Right lung (tissue), 10 donors: Measurements from ENCODE around the gene TOR3A. TPM values are rescaled to one million over a fixed set of nuclear protein-coding genes. Genes with fewer than 3 reads are reported as not detected.
A peak's percentile ranks its signal among the peaks of the same experiment; 100 is the strongest.
"Not testable (repeated sequence)": the region's sequence is repeated elsewhere in the genome, so short reads cannot be mapped to it uniquely, and the experiment has no call there.

Experiments used
- DNase-seq, 2 donors: peaks; one replicate each; pipeline ENCODE4 v3.0.0-alpha.2; 2013
- long read RNA-seq, 8 donors: transcript quantifications; one replicate each; lab custom pipeline, GENCODE V29; 2026
- polyA plus RNA-seq, 5 donors: library from polyadenylated mRNA; unstranded; fragments of 120-200 nt; gene quantifications; one replicate each; pipeline versions ENCODE4 v1.2.1 to v1.2.3, GENCODE V29; 2013; ENCODE audit warnings: inconsistent platforms in 1 of 5, low replicate concordance in 1 of 5; ENCODE audit not compliant: insufficient read length in 5 of 5, insufficient read depth in 1 of 5

The TOR3A gene, protein sequence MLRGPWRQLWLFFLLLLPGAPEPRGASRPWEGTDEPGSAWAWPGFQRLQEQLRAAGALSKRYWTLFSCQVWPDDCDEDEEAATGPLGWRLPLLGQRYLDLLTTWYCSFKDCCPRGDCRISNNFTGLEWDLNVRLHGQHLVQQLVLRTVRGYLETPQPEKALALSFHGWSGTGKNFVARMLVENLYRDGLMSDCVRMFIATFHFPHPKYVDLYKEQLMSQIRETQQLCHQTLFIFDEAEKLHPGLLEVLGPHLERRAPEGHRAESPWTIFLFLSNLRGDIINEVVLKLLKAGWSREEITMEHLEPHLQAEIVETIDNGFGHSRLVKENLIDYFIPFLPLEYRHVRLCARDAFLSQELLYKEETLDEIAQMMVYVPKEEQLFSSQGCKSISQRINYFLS
- 10 to 100 TPM; 21.9 to 29.4 (median 25.5) TPM for polyA plus RNA-seq
- long read RNA-seq, donor 1, transcript TOR3A-203 (6 exons, 2,724 nt): major isoform, 13 of 13 reads
- long read RNA-seq, donor 1, partial matches to known transcripts: 0 of 13 reads
- long read RNA-seq, donor 1, other reads (novel, unspliced or antisense): 0 of 13 reads
- long read RNA-seq, donor 2, transcript TOR3A-203 (6 exons, 2,724 nt): major isoform, 18 of 18 reads
- long read RNA-seq, donor 2, partial matches to known transcripts: 0 of 18 reads
- long read RNA-seq, donor 2, other reads (novel, unspliced or antisense): 0 of 18 reads
- long read RNA-seq, donor 3, transcript TOR3A-203 (6 exons, 2,724 nt): major isoform, 11 of 25 reads
- long read RNA-seq, donor 3, partial matches to known transcripts: 14 of 25 reads
- long read RNA-seq, donor 3, other reads (novel, unspliced or antisense): 0 of 25 reads
- long read RNA-seq, donor 4, partial matches to known transcripts: 0 of 3 reads
- long read RNA-seq, donor 4, other reads (novel, unspliced or antisense): 0 of 3 reads
- long read RNA-seq, donor 5, transcript TOR3A-203 (6 exons, 2,724 nt): major isoform, 14 of 33 reads
- long read RNA-seq, donor 5, partial matches to known transcripts: 19 of 33 reads
- long read RNA-seq, donor 5, other reads (novel, unspliced or antisense): 0 of 33 reads
- long read RNA-seq, donor 6, transcript TOR3A-203 (6 exons, 2,724 nt): major isoform, 13 of 13 reads
- long read RNA-seq, donor 6, partial matches to known transcripts: 0 of 13 reads
- long read RNA-seq, donor 6, other reads (novel, unspliced or antisense): 0 of 13 reads
- long read RNA-seq, donor 7, transcript TOR3A-203 (6 exons, 2,724 nt): major isoform, 11 of 17 reads
- long read RNA-seq, donor 7, partial matches to known transcripts: 6 of 17 reads
- long read RNA-seq, donor 7, other reads (novel, unspliced or antisense): 0 of 17 reads
- long read RNA-seq, donor 8, partial matches to known transcripts: 0 of 3 reads
- long read RNA-seq, donor 8, other reads (novel, unspliced or antisense): 0 of 3 reads

DNA sequence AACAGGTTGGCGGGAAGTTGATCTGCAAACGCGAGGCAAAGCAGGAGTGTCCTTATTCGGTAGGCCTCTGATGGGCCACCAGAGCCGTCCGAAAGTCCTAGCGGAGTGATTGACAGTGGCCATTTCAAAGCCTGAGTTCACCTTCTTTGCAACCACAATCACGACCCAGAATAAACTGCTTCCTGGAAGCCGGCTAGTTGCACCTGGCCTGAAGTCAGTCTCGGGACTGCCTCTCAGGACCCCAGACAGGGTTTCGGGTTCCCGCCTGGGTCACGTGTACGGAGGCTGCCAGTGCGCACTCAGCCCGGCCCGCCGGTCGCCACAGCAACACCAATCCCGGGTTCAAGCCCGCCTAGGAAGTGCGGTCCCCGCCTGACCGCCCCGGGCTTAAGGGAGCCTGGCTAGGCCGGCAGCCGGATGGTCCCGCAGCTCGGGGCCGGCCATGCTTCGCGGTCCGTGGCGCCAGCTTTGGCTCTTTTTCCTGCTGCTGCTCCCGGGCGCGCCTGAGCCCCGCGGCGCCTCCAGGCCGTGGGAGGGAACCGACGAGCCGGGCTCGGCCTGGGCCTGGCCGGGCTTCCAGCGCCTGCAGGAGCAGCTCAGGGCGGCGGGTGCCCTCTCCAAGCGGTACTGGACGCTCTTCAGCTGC, at the start of gene TOR3A:
TOR3A (plus strand) TSS at position 384 of the 646 bp plus-strand sequence; CDS start at position 443, 59 bp downstream.
- DNase-seq: peak; percentile 86 to 87

DNA sequence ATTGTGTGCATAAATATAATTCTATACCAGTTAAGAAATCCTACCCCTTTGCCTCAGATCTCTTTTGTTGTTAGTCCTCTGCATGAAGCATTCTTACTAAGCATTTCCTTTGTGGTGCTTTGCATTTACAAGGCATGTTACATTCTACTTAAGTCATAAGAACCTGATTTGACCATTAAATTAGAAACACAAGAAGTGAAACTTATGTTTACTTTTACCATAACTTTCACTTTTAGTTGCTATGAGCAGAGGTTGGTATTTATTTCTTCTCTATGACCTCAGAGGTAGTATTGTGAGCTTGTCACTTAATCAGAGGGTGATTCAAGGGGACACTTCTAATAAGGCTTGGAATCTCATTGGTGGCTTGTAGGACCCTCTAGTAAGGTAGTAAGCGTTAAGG, 47.1 kb upstream of the TOR3A start:
- no peak for DNase-seq

DNA sequence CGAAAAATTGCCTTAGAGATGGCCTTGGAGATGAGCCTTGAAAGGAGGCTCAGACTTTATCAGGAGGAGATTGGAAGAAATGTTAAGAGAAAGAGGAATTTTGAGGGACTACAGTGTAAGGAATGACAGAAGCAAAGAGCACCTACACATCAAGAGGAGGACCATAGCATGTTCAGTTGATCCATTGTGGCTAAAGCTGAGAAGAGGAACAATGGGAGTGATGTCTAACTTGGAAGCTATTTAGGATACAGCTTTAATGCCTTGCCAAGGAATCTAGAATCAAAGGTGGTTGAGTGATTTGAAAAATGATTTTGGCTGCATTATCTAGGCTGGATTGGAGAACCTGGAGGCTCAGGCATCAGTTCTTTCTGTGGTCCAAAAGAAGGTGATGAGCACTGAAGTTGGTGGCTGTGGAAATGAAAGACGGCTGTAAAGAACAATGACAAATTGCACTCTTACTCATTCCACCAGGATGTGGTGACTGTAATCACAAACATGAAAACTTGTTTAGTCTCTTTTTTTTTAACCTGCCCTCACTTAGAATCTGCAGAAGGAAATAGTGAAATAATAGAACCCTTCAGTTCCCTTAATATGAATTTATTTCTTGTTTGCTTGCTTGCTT, 44.9 kb upstream of the TOR3A start:
- DNase-seq: no peak

DNA sequence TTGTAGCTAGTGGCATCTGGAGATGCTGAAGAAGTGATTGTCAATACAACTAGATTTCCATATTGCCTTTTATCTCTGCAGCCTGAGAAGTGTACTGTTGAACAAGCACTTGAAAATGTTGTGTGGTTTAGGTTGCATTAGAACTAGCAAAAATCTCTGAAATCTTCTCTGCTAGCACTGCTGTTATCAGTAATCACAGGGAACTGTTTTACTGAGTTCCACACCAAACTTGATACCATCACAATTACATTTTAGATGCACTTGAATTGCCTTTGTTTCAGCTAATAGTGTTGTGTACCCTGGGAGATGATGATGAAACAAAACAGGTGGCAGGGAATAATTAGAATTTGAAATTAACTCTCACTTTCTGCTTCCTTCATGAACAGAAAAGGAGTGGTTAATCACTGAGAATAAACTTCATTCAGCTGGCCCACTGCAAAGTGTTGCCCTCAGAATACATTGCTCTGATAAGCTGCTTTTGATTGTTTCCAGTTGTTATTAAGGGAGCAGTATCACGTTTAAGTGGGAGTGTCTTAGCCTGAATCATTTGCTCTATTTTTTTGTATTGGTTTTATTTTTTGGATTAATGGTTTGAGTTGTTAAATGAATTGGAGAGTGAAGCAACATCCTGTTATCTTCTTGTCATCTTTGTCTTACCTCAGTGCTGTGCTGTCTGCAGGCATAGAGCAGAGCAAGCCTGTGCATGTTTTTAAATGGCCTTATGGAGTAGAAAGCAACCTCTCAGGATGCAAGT, 43.2 kb upstream of the TOR3A start:
- no peak for DNase-seq

DNA sequence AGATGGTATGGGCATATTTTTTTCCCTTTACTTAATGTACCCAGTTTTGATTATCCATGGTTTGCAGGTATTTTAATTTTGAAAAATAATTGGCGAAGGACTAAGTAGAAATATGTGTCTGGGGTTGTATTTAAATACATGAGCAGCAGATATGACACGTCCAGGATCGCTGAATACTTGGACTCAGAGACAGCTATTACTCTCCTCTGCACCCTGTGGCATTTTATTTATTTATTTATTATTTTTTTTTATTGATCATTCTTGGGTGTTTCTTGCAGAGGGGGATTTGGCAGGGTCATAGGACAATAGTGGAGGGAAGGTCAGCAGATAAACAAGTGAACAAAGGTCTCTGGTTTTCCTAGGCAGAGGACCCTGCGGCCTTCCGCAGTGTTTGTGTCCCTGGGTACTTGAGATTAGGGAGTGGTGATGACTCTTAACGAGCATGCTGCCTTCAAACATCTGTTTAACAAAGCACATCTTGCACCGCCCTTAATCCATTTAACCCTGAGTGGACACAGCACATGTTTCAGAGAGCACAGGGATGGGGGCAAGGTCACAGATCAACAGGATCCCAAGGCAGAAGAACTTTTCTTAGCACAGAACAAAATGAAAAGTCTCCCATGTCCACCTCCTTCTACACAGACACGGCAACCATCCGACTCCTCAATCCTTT, 42.2 kb upstream of the TOR3A start:
- not testable (repeated sequence) for DNase-seq

DNA sequence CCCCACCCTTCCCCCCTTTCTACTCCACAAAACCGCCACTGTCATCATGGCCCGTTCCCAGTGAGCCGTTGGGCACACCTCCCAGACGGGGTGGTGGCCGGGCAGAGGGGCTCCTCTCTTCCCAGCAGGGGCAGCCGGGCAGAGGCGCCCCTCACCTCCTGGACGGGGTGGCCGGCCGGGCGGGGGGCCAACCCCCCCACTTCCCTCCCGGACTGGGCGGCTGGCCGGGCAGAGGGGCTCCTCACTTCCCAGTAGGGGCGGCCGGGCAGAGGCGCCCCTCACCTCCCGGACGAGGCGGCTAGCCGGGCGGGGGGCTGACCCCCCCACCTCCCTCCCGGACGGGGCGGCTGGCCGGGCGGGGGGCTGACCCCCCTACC, 41.7 kb upstream of the TOR3A start:
- not testable (repeated sequence) for DNase-seq

DNA sequence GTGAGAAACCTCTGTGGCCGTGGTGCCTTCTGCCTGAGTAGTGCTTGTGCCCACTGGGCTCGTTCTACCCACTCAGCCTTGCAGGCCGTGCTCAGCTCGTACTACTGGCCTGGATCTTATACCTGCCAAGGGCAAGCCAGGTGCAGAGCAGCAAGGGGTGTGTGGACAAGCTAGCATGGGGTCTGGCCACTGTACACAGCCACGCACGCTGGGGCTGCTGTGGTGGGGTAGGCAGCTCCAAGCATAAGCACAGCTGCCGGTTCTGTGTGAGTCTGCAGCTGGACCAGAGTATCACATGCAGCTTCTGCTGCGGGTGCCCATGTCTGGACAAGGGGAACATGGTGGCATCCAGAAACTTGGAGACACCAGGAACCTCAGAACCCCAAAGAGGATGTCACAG, 39.8 kb upstream of the TOR3A start:
- DNase-seq: no peak

DNA sequence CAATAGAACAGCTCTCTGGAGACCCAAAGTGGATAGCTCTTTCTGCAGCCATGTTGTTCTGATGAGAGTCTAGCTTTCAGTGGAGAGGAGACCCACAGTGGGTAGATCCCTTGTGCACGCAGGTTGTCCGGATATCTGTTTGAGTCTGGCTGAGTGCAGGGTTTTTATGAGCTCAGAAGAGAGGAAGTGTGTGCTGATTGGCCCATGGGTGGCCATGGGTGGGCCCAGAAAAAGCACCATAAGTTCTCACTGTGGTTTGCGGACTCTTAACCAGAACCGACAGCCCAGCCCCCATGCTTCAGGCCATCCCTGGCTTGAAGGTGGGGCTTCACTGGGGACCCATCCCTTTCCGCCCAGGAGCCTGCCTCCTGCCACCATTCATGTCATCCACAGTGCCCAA, 39.2 kb upstream of the TOR3A start:
- no peak for DNase-seq

DNA sequence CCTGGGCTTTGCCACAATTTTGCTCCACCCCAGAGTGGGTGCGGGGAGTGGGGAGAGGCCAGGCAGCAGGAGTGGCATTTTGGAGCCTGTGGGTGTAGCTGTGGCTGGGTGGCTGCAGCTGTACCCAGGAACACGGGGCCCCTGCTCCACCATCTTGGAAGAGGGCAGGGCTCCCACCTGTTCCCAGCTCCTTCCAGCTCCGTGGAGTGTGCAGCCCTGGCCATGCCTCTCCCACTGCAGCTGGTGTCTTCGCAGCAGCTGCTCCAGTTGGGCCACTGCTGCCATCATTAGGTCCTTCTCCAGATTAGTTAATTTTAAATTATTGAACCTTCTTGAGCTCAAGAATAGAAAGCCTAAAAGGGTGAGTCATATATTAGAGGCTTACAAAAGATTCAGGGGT, 38.6 kb upstream of the TOR3A start:
- no peak for DNase-seq

DNA sequence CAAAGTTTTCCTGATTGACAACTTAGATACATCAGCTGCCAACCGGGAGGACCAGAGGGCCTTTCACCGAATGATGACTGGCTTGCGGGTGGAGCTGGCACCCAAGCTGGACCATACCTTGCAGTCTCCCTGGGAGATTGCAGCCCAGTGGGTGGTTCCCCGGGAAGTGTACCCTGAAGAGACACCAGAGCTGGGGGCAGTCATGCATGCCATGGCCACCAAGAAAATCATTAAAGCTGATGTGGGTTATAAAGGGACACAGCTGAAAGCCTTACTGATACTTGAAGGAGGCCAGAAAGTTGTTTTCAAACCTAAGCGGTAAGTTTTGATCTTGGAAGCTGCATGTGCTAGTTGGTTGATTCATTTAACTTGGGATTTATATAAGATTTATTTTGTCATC, 38.0 kb upstream of the TOR3A start:
- DNase-seq: no peak

DNA sequence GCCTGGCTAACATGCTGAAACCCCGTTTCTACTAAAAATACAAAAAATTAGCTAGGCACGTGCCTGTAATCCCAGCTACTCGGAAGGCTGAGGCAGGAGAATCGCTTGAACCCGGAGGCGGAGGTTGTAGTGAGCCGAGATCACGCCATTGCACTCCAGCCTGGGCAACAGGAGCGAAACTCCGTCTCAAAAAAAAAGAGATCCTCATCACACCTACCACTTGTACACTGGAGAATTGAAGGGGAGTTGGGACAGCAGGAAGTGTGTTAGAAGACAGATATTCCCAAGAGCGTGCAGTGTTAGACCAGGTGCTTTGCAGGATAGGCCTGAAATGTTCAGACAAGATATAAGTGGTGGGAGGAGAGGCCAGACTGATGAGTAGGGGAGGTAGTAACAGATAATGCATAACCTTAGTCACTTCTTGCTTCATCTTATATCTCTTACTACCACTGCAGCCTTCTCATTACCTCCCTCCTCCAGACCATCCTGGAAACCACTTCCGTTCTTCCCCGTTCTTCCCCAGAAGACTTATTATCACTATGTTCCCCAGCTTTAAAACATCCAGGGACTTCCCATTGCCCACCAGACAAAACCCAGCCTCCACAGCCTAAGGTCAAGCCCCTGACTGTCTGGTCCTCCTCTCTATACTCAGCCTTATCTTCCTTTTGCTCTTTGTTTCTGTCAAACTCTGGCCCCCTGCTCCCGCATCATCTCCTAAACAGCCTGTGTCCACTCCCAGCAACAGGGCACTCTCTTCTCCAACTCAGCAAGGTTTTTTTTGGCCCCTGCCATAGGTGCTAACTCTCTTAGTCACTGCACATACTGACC, 34.8 kb upstream of the TOR3A start:
- no peak for DNase-seq

DNA sequence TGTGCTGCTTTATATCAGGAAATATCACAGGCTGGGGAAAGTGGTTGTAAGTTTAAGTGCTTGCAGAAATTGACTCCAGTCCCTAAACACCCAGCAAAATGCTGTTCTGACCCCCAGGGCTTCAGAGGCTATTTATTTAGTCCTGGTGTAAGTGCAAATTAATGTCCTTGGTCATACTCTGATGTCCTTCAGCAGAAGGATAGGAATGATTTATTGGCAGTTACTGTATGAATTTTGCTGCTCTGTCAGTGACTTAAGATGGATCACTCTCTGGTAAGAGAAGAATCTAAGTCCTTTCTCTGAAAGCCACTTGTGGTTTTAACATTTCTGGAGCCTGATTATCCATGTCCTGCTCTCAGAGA, 34.3 kb upstream of the TOR3A start:
- DNase-seq: no peak

DNA sequence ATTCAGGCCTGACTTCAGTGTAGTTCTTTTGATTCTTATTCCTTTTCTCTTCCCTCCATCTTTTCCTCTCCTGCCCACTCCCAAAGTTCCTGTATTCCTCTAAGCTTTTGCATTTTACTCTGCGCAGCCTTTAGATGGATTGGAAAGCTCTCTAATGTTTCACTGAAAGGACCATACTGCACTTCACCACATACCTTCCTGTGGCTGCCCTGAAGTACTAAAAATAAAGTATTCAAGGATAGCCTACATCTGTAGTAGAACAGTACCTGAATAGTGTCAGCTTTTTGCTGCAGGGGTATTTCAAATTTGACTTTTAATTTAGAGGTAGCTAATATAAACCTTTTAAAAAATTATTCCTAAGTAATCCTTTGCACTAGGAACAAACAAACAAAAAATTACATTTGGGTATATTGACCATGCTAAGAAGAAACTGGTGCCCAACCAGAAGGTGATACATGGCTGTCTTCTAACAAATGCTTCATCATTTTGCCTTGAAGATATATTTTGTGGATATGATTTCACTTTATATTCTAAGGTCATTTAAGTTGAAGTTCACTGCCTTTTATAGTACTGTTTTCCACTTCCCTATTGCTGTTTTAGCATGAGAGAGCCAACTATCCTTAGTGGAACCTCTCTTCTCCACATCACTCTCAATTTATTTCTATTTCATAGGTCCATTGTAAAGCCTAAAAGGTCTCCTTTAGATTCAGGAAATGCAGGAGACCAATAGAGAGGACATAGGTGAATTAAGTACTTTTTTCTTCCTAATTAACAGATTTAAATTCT, 33.3 kb upstream of the TOR3A start:
- DNase-seq: no peak

DNA sequence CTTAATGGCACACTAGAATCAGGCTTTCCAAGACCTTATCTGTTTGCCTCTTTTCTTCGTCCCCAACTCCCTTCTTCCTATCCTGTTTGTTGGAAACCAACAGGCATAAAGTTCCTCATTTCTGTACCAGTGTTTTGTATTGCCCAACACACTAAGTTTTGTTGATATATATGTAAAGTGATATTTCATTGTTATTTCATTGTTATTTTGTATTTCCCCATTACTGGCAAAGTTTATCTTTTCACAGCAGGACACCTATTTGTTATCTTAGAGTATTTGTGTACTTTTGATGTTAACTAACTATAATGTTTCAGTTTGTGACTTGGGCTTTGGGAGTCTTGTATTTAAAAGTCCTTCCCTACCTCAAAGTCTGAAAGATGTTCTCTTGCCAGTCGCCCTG, 29.1 kb upstream of the TOR3A start:
- no peak for DNase-seq

DNA sequence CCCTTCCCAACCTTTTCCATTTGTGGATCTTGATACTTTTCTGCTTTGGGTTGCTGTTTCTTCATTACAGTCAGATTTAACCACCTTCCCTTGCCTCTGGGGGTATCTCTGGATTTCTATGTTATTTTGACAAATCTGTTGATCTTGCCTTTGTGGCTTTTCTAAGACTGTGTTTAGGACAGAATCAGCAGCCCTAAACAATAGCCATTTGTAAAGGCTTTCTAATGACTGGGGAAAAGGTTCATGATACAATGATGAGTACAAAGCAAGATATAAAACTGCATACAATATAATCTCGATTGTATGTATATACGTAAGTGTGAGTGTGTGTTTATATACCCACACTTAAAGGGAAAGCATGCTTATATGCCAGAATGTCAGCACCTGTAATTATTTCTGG, 28.4 kb upstream of the TOR3A start:
- no peak for DNase-seq

DNA sequence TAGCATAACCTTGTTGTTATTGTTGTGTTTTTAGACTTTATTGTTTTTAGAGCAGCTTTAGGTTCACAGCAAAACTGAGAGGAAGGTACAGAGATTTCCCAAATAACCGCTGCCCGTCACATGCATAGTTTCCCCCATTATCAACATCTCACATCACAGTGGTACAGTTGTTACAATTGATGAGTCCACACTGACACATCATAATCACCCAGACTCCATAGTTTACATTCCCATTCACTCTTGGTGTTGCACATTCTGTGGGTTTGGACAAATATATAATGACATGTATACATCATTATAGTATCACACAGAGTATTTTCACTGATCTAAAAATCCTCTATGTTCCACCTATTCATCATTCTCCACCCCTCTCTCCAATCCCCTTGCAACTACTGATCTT, 25.9 kb upstream of the TOR3A start:
- DNase-seq: no peak
